Mesothelial cell of epicardium (in vitro differentiated cells): ENCODE measurements around the gene PRRG1. TPM values are rescaled to one million over a fixed set of nuclear protein-coding genes. Genes with fewer than 3 reads are reported as not detected.

ENCODE experiments used
- DNase-seq, 2 experiments: peaks; one replicate each; pipeline ENCODE4 v3.0.0; 2021; ENCODE audit warnings: low spot score in 2 of 2; ENCODE audit not compliant: unreplicated experiment in 2 of 2
- H3K27ac Mint-ChIP-seq: 2 replicates; pipeline ENCODE4 v1.8.0; 2021; ENCODE audit warnings: mixed read lengths
- H3K27me3 Mint-ChIP-seq: 2 replicates; pipeline ENCODE4 v1.8.0; 2021; ENCODE audit warnings: low read depth, mixed read lengths
- H3K36me3 Mint-ChIP-seq: 2 replicates; pipeline ENCODE4 v1.8.0; 2021; ENCODE audit warnings: mixed read lengths
- H3K4me1 Mint-ChIP-seq: 2 replicates; pipeline ENCODE4 v1.8.0; 2021; ENCODE audit warnings: mixed read lengths
- H3K4me3 Mint-ChIP-seq: 2 replicates; pipeline ENCODE4 v1.8.0; 2021; ENCODE audit warnings: mild to moderate bottlenecking, moderate library complexity, mixed read lengths
- H3K9me3 Mint-ChIP-seq: 2 replicates; pipeline ENCODE4 v1.8.0; 2021; ENCODE audit warnings: mixed read lengths
- total RNA-seq: library from RNA; stranded (reverse); gene quantifications from 3 replicates; pipeline ENCODE4 v1.2.1, GENCODE V29; 2021
- TF ChIP-seq, protein P1 (sequence below): fragments of 200-600 bp; sonication (generic); IDR thresholded peaks from one replicate; pipeline ENCODE4 v1.5.0; 2021; ENCODE audit warnings: antibody characterized with exemption; ENCODE audit not compliant: unreplicated experiment

PRRG1 gene
- total RNA-seq, 1 donor from 2014 or later, result 8.5 TPM

DNA sequence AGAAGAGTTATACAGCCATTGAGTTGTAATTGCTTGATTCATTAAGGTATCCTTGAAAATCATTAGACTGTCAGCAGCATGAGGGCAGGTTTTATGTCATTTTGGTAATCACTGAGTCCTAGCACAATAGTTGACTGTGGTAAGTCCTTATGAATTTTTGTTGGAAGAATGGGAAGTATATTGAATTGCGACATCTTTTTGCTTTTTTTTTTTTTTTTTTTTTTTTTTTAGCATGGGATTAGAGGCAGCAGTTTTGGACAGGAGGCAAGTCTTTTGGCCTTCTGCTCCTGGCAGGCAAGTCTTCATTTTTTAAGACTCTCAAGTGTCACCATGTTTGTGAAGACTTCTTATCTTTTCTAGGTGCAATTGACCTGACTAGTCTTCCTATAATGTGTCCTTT lies 29.7 kb downstream of the PRRG1 start:
- DNase-seq, result no peak
- Mint-ChIP-seq H3K27ac (no peak overlapping the region), H3K9me3 (peaks cover 39% of the 10 kb centered on the region), H3K4me1 (peaks cover 4% of the 10 kb centered on the region), H3K27me3 (no peaks in the 10 kb centered on the region), H3K4me3 (no peak overlapping the region), H3K36me3 (no peaks in the 10 kb centered on the region)
- TF ChIP-seq, protein P1, sequence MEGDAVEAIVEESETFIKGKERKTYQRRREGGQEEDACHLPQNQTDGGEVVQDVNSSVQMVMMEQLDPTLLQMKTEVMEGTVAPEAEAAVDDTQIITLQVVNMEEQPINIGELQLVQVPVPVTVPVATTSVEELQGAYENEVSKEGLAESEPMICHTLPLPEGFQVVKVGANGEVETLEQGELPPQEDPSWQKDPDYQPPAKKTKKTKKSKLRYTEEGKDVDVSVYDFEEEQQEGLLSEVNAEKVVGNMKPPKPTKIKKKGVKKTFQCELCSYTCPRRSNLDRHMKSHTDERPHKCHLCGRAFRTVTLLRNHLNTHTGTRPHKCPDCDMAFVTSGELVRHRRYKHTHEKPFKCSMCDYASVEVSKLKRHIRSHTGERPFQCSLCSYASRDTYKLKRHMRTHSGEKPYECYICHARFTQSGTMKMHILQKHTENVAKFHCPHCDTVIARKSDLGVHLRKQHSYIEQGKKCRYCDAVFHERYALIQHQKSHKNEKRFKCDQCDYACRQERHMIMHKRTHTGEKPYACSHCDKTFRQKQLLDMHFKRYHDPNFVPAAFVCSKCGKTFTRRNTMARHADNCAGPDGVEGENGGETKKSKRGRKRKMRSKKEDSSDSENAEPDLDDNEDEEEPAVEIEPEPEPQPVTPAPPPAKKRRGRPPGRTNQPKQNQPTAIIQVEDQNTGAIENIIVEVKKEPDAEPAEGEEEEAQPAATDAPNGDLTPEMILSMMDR, result no peak

DNA sequence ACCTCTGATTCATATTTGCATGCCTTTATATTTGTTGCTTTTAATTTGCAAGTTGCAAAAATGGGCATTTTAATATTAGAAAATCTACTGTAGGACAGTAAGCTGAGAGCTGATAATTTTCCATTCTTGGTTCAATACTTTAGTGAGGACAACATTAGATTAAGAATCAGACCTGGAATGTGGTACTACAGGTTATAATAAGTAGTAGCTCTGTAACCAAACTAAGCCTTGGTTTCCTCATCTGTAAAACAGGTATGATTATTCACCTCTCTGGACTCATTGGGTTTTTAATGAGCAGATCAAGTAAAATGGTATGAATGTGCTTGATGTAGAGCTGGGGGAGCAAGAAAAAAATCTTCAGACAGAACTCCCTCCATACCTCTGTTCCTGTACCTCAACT lies 31.1 kb downstream of the PRRG1 start:
- Mint-ChIP-seq H3K36me3 (no peaks in the 10 kb centered on the region), H3K4me1 (peaks cover 4% of the 10 kb centered on the region), H3K9me3 (peaks cover 39% of the 10 kb centered on the region), H3K27me3 (no peaks in the 10 kb centered on the region), H3K4me3 (no peak overlapping the region), H3K27ac (no peak overlapping the region)
- TF ChIP-seq, protein P1, result no peak
- no peak for DNase-seq

DNA sequence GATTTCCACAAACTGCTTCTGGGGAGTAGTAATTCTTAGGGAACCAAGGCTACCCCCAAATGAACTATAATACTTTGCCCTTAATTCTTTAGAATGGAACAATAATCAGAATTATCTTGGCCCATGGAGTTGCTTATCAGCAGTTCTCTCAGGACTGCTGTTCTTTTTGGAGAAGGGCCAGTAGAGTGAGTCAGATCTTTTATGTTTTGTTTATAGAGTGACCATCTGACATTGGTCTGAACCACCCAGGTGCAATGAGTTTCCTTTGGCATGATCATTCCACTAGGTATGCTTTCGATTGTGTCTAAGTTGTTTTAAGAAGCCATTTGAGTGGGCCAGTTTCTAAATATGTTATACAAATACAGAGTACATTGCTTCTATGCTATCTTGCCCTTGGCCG lies 31.8 kb downstream of the PRRG1 start:
- Mint-ChIP-seq H3K9me3 (peaks cover 35% of the 10 kb centered on the region), H3K36me3 (no peaks in the 10 kb centered on the region), H3K4me1 (peaks cover 4% of the 10 kb centered on the region), H3K4me3 (no peak overlapping the region), H3K27ac (no peak overlapping the region), H3K27me3 (no peaks in the 10 kb centered on the region)
- DNase-seq, result no peak
- TF ChIP-seq, protein P1, result no peak

DNA sequence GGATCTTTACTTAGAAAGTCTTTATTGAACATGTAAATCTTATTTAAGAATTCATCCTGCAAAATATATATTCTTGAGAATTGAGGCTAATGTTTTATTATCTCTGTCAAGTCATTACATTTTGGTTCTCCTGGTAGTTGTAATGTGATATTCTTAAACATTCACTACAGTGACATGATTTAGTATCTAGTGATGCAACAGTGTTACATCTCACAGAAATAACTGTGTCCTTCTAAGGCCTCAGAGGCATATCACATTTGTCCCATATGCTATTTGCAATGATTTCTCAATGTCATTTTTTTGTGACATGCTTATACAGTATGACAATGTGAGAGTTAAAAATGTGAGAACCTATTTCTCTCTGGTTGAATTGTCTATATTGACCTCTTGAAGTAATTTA lies 34.1 kb downstream of the PRRG1 start:
- H3K27ac Mint-ChIP-seq, result no peak overlapping the region
- H3K4me1 Mint-ChIP-seq, result peaks cover 3% of the 10 kb centered on the region
- H3K4me3 Mint-ChIP-seq, result no peak overlapping the region
- peaks cover 51% of the 10 kb centered on the region for H3K9me3 Mint-ChIP-seq
- peaks cover 3% of the 10 kb centered on the region for H3K36me3 Mint-ChIP-seq
- TF ChIP-seq, protein P1, result no peak
- DNase-seq, result no peak
- no peaks in the 10 kb centered on the region for H3K27me3 Mint-ChIP-seq

DNA sequence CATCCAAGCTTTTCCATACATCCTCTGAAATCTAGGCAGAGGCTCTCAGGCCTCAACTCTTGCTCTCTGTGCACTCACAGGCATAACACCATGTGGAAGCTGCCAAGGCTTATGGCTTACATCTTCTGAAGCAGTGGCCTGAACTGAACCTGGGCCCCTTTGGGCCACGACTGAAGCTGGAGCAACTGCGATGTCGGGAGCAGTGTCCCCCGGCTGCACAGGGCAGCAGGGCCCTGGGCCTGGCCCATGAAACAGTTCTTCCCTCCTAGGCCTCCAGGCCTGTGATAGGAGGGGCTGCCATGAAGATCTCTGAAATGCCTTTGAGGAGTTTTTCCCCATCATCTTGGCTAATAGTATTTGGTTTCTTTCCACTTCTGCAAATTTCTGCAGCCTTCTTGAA lies 39.2 kb downstream of the PRRG1 start:
- Mint-ChIP-seq H3K4me3 (no peak overlapping the region), H3K27ac (no peak overlapping the region), H3K36me3 (peaks cover 11% of the 10 kb centered on the region), H3K9me3 (peaks cover 56% of the 10 kb centered on the region), H3K4me1 (no peaks in the 10 kb centered on the region), H3K27me3 (no peaks in the 10 kb centered on the region)
- TF ChIP-seq, protein P1, result no peak
- DNase-seq, result no peak

DNA sequence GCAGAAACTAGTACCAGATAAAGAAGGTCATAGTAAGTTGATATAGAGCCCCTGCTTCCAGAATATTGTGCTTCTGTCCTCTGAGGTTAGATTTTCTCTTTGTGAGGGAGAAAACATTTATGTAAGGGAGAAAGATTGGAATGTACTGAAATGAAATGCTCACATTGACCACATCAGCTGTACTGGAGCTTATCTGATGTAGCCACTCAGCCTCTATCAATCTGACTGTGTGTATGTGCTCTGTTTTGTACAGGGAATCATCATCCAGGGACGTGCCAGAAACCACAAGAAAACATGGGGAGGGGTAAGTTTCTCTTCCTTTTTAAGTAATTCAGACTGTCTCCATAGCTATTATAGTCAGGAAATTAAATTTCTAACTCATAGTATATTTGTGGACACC lies 56.8 kb downstream of the PRRG1 start:
- Mint-ChIP-seq H3K4me3 (no peak overlapping the region), H3K27ac (peak overlapping the region; percentile 70), H3K36me3 (peaks cover 2% of the 10 kb centered on the region), H3K27me3 (no peaks in the 10 kb centered on the region), H3K4me1 (peaks cover 18% of the 10 kb centered on the region), H3K9me3 (peaks cover 7% of the 10 kb centered on the region)
- TF ChIP-seq, protein P1, result no peak
- no peak for DNase-seq
